ENCODE results near the gene ITGAL.

Gene ITGAL

DNA sequence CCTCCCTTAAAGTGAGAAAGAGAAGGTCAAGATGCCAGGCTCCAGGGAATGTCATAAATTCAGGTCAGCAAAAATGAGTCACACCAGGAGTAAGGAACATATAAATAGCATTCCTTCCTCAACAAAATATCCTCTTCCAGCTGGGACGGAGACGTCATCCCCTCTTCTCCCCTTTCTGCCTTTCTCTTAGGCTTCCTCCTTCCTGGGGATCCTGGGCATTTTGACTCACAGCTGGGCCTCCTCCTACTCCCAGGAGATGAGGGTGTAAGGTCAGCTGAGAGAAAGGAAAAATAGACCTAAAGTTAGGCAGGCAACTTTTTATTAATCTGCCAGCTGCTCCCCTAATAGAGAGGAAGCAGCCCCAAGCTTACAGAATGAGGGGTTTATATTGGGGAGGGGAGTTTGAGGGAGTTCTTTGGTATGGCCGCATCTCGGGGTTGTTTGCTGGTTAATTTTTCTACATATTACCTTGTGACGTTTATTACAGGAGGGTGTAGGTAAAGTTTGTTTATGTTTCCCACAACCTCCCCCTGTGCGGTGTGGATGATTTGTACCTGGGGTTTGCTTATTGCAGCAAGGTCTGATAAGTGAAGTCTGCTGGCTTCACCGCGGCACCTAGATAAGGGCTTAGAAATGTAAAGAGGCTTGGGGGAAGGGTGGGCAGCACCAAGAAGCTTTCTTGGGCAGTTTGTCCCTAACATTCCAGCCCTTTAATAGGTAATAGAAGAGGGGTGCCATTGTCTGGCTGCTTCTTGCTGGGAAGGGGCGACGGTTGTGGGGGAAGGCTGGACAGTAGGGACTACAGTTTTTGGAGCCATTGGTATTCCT, 69.2 kb downstream of the ITGAL start:
- DNase-seq (ENCODE audit: low read depth) = no peak

DNA sequence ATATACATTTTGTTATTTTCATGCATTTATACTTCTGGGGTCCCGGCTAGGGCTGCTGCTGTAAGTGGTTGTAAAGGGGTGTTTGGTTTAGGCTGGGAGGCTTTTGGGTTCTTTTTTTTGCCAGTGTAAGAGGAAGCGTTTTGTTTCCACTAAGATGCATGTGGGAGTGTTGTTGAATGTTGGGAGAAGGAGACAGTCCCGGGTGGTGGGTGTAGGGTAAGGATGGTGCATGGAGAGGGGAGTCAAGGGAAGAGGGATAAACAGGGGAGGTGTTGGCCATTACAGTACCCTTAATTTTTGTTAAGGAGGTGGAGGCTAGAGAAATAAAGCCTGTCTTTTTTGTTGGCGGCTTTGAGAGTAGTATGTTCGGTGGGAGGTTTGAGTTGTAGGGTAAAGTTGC, 70.5 kb downstream of the ITGAL start:
- DNase-seq (ENCODE audit: low read depth) = no peak

GRCh38 chr16:30546115-30546514, 73.6 kb downstream of the ITGAL start:
- no peak for DNase-seq (ENCODE audit: low read depth)

- no peak for DNase-seq (ENCODE audit: low read depth)
Observed at GRCh38 chr16:30548416-30549253, 76.1 kb downstream of the ITGAL start.

- DNase-seq (ENCODE audit: low read depth) = peak; percentile 32
Observed at GRCh38 chr16:30551781-30552180, 79.2 kb downstream of the ITGAL start.

- no peak for DNase-seq (ENCODE audit: low read depth)
Observed at GRCh38 chr16:30552956-30553355, 80.4 kb downstream of the ITGAL start.

- DNase-seq (ENCODE audit: low read depth) = no peak
Observed at GRCh38 chr16:30553393-30553899, 80.9 kb downstream of the ITGAL start.

GRCh38 chr16:30554557-30555314, 82.2 kb downstream of the ITGAL start:
- DNase-seq (ENCODE audit: low read depth) = no peak

DNA sequence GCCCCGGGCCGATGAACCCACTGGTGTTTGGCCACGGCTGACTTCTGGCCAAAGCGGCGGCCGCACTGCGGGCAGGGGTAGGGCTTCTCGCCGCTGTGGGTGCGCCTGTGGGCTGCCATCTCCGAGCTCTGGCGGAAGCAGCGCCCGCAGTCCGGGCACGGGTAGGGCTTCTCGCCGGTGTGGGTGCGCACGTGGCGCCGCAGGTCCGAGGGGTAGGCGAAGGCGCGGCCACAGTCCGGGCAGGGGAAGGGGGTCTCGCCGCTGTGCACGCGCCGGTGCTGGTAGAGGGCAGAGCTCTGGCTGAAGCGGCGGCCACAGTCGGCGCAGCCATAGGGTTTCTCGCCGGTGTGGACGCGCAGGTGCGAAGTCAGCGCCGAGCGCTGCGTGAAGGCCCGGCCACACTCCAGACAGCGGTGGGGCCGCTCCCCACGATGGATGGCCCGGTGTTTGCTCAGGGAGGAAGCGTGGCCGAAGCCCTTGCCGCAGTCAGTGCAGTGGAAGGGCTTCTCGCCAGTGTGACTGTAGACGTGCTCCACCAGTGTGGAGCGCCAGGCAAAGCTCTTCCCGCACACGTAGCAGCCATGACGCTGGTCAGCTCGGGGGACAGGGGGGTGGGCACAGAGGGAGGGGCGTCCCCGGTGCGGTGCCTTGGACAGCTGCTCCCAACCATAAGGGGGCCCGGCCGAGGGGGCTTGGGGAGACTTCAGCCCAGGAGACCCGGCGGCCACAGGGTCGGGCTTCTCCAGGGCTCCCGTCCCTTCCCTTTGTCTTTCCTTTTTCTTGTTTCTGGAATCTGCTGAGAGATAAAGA, 83.0 kb downstream of the ITGAL start:
- DNase-seq (ENCODE audit: low read depth) = no peak

DNA sequence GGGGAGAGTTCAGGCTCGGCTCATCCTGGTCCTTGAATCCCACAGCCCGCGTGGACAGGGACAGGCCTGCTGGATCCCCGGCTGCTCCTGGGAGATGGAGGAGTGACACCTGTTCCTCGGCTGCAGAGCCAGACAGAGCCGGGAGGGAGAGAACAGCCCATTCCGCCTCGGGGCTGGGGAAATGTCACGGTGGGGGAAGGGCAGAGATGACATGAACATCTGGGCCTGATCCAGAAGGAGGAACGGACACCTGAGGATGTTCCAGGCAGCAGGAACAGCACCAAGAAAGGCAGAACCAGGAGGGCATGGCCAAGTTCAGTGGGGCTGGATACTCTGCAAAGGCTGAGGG, 83.6 kb downstream of the ITGAL start:
- DNase-seq (ENCODE audit: low read depth) = no peak

GRCh38 chr16:30557707-30557956, 85.1 kb downstream of the ITGAL start:
- no peak for DNase-seq (ENCODE audit: low read depth)

DNA sequence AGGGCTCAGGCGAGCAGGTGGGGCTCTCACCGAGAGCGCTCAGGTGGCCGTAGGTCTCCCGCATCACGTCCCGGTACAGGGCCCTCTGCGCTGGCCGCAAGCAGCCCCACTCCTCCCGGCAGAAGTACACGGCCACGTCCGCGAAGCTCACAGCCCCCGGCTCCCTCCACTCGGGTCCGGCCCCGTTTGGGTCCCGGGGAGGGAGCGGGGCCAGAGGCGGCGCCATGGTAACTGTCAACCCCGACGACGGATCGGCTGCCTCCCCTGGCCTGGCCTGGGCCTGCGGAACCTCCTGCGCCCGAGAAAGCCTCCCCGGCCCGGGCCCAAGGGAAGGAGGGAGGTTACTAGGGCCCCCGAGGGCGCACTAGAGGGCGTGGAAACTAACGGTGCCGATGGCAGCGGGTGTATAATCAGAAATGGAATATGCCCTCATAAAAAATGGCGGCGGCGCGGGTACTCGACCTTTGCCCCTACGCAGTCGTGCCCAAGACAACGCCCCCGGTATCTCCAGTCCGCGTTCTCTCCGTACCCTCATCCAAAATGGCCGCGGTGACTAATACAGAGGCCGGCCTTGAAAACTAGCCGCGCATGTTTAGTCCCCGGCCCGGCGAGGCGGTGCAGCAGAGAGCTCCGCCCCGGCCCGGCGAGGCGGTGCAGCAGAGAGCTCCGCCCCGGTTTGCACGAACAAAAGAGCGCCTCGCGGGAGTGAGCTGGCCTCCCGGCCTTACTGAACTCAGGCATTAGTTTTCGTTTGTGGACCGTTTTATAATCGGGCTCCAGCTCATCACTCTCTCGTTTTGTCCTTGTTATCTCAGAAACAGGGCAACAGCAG, 85.6 kb downstream of the ITGAL start, which contains the start of gene ZNF764:
ZNF764 (minus strand) TSS at position 418 of the 832 bp plus-strand sequence; CDS start at position 226, 192 bp downstream.
- peak; percentile 93 for DNase-seq (ENCODE audit: low read depth)

GRCh38 chr16:30558789-30559377, 86.3 kb downstream of the ITGAL start:
- DNase-seq (ENCODE audit: low read depth) = no peak

- DNase-seq (ENCODE audit: low read depth) = no peak
Observed at GRCh38 chr16:30559690-30560089, 87.1 kb downstream of the ITGAL start.

GRCh38 chr16:30561089-30561816, 88.7 kb downstream of the ITGAL start:
- DNase-seq (ENCODE audit: low read depth) = no peak

GRCh38 chr16:30562021-30562420, 89.5 kb downstream of the ITGAL start:
- DNase-seq (ENCODE audit: low read depth) = no peak

- DNase-seq (ENCODE audit: low read depth) = no peak
Observed at GRCh38 chr16:30565526-30565925, 93.0 kb downstream of the ITGAL start.

- DNase-seq (ENCODE audit: low read depth) = no peak
Observed at GRCh38 chr16:30565984-30566383, 93.4 kb downstream of the ITGAL start.

GRCh38 chr16:30566531-30566930, 94.0 kb downstream of the ITGAL start:
- DNase-seq (ENCODE audit: low read depth) = no peak
